Measurements from ENCODE around the gene MPV17.

GRCh38 chr2:27281442-27281841 lies 41.5 kb downstream of the MPV17 start:
- TF ChIP-seq POLR2A (IDR thresholded peaks at IDR 0.05; ENCODE audit: low read length): no peak
- no peak for TF ChIP-seq GATA1 (IDR thresholded peaks at IDR 0.05; ENCODE audit: low read depth, low read length)
